Stimulated activated CD4-positive, alpha-beta T cell treated with anti-CD3 and anti-CD28 coated beads, Interleukin-1b, Interleukin-23, amount 100 ng/mL, for 1 hour (primary cell): ENCODE results near the gene YPEL2.
"Not testable (repeated sequence)": the region's sequence is repeated elsewhere in the genome, so short reads cannot be mapped to it uniquely, and the experiment has no call there.

Experiments
- DNase-seq, 2 donors: peaks; one replicate each; pipeline ENCODE4 v3.0.0-alpha.2; 2020; ENCODE audit warnings: low read depth in 2 of 2

Gene YPEL2

GRCh38 chr17:59405944-59406705 is 74.7 kb downstream of the YPEL2 start:
- DNase-seq = no peak

GRCh38 chr17:59406808-59407381 is 75.4 kb downstream of the YPEL2 start:
- no peak for DNase-seq

DNA sequence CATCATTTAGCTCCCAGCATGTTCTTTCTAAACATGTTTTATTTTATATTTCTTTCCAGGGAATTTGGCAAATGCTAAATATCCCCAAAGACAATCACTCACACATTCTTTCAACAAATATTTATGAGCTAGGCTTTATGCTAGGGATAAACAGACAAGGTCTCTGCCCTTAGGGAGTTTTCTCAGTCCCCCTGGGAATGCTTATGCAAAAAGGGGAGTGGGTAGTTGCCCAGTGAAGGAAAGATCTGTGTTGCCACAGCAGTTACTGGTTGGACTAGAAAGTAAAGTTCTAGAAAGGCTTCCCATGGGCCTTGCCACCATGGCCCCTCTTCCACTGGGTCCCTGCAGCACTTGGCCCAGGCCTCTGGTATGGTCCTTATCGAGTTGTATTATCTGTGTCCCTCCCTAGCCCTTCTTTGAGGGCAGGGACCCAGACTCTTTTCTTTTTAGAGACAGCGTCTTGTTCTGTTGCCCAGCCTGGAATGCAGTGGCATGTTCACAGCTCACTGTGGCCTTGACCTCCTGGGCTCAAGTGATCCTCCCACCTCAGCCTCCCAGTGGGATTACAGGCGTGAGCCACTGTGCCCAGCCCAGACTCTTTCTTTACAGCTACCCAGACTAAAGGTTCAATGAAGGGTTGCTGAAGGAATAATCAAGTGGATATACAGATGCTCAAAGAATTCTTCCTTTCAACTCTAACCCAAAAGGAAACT is 78.0 kb downstream of the YPEL2 start:
- no peak for DNase-seq

GRCh38 chr17:59410049-59410437 is 78.6 kb downstream of the YPEL2 start:
- DNase-seq = no peak

DNA sequence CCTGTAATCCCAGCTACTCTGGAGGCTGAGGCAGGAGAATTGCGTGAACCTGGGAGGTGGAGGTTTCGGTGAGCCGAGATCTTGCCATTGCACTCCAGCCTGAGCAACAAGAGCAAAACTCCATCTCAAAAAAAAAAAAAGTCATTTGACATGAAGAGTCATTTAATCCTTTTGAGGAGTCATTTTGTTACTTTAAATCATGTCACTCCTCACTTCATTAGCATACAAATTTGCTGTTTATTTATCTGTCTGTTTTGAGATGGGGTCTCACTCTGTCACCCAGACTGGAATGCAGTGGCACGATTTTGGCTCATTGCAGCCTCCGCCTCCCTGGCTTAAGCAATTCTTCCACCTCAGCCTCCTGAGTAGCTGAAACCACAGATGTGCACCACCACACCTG is 81.0 kb downstream of the YPEL2 start:
- DNase-seq = not testable (repeated sequence)

DNA sequence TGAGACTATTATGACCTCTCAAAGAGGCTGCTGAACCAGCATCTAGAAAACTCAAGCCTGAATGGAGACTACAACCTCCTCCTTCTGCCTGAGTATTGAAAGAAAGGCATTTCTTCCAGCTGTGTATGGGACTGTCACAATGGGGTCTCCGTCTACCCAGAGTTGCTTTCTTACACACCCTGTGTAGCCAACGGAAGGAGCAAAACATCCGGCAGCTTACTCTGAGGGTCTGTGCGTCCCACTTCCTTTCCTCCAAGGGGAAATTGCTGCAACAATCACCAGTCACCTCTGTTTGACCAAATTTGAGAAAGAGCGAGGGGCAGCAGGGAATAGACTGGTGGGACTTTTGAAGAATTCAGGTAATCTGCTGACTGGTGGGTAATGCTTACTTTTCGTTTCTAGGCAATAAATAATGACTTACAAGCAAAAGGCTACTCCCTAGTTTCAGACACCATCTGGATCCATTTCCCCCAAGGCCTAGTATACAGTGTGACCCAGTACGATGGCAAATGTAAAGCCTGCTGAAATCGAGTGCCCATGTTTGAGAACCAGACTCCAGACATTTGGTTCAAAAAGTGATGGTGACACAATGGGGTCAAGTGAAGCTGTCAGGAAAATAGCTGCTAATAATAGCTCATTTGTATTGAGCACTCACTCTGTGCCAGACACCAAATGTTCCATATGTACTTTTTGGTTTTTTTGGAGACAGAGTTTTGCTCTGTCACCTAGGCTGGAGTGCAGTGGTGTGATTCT is 81.7 kb downstream of the YPEL2 start:
- no peak for DNase-seq

DNA sequence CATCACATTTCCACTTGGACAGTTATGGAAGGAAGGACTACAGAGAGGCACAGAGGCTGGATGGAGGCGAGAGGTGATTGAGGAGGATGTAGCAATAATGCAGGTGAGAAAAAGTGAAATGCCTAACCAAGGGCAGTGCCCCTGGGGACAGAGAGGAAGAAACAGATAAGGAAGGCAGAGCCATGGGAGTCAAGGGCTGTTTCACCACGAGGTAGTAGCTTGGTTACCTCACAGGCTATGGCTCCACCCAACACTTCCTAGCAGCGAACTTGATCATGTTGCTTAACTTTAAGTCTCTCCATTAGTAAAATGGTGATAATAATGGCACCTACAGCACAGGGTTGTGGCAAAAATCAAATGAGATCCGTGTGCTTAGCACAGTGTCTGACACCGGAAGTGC is 83.9 kb downstream of the YPEL2 start:
- DNase-seq = no peak

- no peak for DNase-seq
These were observed 84.7 kb downstream of the YPEL2 start for GRCh38 chr17:59416184-59416583.

DNA sequence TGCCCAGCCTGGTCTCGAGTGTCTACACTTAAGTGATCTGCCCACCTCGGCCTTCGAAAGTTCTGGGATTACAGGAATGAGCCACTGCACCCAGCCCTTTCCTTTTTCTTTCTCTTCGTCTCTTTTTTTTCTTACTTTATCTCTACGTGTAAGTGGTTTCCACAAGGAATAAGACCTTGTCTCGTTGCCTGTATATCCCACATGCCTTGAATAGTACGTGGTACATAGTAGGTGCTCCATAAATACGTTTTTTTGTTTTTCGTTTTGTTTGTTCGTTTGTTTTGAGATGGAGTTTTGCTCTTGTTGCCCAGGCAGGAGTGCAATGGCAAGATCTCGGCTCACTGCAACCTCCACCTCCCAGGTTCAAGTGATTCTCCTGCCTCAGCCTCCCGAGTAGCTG is 86.0 kb downstream of the YPEL2 start:
- DNase-seq = no peak

GRCh38 chr17:59418732-59419166 is 87.3 kb downstream of the YPEL2 start:
- DNase-seq = no peak

- no peak for DNase-seq
These were observed 89.4 kb downstream of the YPEL2 start for GRCh38 chr17:59420901-59421300.

GRCh38 chr17:59421722-59422121 is 90.3 kb downstream of the YPEL2 start:
- no peak for DNase-seq

DNA sequence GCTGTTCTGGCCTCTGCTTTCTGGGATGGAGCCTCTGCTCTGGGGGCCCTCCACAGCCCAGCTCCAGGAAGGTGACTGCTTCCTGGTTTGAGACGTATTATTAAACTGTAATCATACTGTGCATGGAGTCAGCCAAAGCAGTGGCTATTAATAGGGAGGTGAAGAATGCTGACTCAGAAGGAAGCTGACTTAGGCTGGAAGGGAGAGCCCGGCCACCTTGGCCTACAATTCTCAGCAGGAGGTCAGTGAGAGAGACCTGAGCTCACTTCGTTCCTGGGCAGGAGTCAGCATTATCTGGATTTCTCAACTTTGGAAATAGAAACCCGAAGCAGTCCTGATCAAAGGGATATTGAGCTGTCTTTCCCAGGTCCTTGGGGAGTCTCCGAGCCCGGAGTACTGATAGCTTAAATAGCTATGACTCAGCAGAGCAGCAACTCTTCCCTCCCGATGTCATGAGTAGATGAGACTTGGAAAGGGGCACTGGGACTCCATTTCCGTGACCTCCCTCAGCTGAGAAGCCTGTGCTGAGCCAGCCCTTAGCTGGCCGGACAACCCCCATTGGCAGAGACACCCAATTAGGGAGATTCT is 91.8 kb downstream of the YPEL2 start:
- no peak for DNase-seq

- no peak for DNase-seq
These were observed 92.4 kb downstream of the YPEL2 start for GRCh38 chr17:59423903-59424302.

DNA sequence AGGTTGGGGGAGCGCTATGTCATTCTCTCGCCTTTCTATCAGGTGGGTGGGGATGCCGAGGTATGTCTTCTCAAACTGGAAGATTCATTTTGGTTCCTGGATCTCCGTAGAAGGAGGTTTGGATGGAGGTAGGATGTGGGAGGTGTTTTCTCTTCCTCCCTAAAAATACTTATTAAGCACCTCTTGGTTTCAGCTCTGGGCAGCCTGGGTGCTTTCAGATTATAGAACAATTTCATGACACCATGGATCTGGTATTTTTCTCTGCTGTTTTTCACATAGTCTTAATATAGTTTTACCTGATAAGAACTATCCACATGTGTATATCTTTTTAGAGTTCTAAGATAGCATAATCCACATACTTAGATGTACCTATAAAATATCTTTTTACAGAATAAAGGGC is 92.9 kb downstream of the YPEL2 start:
- DNase-seq = no peak

DNA sequence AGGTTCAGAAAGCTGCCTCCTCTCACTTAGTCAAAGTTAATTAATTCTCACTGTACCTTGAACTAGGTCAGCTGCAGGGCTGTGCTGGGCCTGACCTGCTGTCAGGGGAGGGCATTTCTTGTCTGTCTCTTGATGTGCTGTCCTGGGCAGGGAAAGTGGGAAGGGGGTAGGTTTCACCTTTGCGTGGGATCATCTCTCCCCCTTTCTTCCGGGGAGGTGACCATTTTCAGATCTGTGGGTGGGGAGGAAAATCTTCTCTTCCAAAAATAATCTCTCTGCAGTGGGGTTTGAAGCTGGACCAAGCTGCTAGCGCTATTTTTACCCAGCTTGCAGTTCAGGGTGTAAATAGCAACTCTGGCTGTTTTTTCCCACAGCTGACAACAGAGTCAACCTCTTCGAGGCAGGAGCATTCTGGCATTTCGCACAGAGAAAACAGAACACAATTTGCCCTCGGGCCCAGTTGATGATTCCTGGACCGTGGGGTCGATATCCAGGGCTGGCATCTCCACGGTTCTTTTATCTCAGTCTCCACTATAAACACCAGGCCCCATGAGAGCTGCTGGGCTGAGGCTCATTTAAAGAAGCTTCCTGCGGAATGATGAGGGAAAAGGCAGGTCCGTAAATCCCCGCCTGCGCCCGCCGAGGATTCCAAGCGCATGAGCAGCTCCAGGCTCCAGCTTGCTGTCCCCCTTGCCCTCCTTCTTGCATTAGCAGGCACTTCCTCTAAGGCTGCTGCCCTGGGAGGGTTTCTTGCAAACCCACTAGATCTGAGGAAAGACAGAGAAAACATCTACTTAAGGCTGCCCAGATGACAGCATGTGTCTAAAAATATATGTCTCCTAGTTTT is 93.9 kb downstream of the YPEL2 start:
- DNase-seq = no peak

DNA sequence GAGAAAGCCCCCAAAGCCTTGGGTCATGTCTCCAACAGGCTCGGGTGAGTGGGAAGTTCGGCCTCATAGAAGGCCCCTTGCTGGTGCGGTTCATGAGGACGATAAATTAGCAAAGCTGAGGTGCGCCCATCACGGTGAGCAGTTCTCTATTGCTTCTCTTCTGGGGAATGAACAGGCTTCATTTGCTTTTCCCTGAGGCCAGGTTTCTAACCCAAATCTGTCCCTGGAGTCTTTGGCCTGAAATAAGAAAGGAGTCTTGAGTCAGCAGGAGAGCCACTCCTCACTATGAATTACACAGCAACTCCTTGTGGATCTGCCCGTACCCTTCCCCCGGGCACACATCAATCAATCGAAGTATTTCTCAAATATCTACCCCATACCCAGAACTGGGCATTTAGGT is 94.6 kb downstream of the YPEL2 start:
- DNase-seq = no peak

- DNase-seq = peak in 1 of 2 donors; percentile 9
These were observed 96.0 kb downstream of the YPEL2 start for GRCh38 chr17:59427425-59427921.

DNA sequence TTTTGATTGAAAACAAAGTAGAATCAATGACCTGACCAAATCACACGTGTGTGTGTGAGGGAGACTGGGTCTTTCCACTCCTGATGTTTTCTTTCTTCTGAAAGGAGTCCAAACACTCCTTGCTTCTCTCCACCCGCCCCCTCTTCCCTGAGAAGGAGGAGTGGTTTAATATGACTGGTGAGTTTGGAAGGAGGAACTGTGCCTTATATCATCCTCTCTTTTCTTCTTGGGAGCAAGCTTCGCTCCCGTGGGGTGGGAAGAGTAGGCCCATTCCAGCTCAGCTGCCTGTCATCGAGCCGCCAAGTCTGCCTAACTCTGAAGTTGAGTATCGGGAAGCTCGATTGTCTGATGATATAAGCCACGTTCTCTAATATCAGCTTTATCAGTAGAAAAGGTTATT is 96.5 kb downstream of the YPEL2 start:
- DNase-seq = no peak

DNA sequence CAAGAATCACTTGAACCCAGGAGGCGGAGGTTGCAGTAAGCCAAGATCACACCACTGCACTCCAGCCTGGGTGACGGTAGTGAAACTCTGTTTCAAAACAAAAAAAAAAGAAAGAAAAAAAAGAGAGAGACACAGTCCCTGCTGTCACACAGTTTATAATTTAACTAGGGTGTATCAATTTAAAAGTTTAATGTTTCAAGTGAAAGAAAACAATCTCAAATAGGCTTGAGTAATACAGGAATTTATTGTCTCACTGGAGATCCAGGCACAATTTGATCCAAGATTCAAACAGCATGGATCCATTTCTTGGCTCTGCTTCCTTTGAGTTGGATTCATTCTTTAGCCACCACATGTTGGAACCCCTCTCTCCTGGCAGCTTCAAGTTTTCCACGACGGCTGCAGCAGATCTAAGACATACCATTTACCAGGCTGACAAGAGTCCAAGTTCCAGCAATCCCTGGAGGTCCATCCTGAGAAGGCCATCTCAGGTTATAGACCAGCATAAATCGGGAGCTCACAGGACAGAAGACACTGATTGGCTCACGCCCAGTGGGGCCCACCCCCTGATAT is 97.5 kb downstream of the YPEL2 start:
- DNase-seq = no peak
